Activated naive CD4-positive, alpha-beta T cell treated with anti-CD3 and anti-CD28 coated beads, Interleukin-2, amount 50 U/mL, for 24 hours (primary cell): ENCODE results near the gene POFUT1.

ENCODE experiments used
- H3K27ac Mint-ChIP-seq: one replicate; pipeline ENCODE4 v1.8.0; 2021; ENCODE audit warnings: mild to moderate bottlenecking, mixed read lengths
- H3K27me3 Mint-ChIP-seq: one replicate; pipeline ENCODE4 v1.8.0; 2021; ENCODE audit warnings: mixed read lengths
- H3K36me3 Mint-ChIP-seq: one replicate; pipeline ENCODE4 v1.8.0; 2021; ENCODE audit warnings: mixed read lengths
- H3K4me1 Mint-ChIP-seq: one replicate; pipeline ENCODE4 v1.8.0; 2021; ENCODE audit warnings: mixed read lengths
- H3K4me3 Mint-ChIP-seq: one replicate; pipeline ENCODE4 v1.8.0; 2021; ENCODE audit warnings: mild to moderate bottlenecking, mixed read lengths
- H3K9me3 Mint-ChIP-seq: one replicate; pipeline ENCODE4 v1.8.0; 2021; ENCODE audit warnings: mixed read lengths

Gene POFUT1

DNA sequence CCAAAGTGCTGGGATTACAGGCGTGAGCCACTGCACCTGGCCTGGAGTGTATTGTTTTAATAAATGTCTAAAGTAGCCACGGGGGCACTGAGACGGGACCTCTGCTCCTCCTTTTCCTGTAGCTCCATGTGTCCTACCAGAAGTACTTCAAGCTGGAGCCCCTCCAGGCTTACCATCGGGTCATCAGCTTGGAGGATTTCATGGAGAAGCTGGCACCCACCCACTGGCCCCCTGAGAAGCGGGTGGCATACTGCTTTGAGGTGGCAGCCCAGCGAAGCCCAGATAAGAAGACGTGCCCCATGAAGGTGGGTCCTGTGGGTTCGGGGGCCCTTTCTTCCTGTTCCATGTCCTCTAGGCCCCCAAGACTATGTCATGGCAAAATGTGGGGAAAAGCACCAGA lies 7.5 kb downstream of the POFUT1 start:
- Mint-ChIP-seq H3K36me3 (peaks cover 44% of the 10 kb centered on the region), H3K4me3 (no peak overlapping the region), H3K27ac (no peak overlapping the region), H3K27me3 (no peaks in the 10 kb centered on the region), H3K9me3 (no peaks in the 10 kb centered on the region), H3K4me1 (peaks cover 24% of the 10 kb centered on the region)

GRCh38 chr20:32215729-32216128 lies 8.0 kb downstream of the POFUT1 start:
- H3K36me3 Mint-ChIP-seq: peaks cover 41% of the 10 kb centered on the region
- no peak overlapping the region for H3K27ac Mint-ChIP-seq
- no peaks in the 10 kb centered on the region for H3K27me3 Mint-ChIP-seq
- no peaks in the 10 kb centered on the region for H3K9me3 Mint-ChIP-seq
- H3K4me3 Mint-ChIP-seq: no peak overlapping the region
- peaks cover 18% of the 10 kb centered on the region for H3K4me1 Mint-ChIP-seq

GRCh38 chr20:32216179-32217142 lies 8.8 kb downstream of the POFUT1 start:
- Mint-ChIP-seq H3K36me3 (peaks cover 42% of the 10 kb centered on the region), H3K4me1 (peaks cover 12% of the 10 kb centered on the region), H3K4me3 (no peak overlapping the region), H3K27ac (peak overlapping the region; percentile 8), H3K9me3 (no peaks in the 10 kb centered on the region), H3K27me3 (no peaks in the 10 kb centered on the region)

DNA sequence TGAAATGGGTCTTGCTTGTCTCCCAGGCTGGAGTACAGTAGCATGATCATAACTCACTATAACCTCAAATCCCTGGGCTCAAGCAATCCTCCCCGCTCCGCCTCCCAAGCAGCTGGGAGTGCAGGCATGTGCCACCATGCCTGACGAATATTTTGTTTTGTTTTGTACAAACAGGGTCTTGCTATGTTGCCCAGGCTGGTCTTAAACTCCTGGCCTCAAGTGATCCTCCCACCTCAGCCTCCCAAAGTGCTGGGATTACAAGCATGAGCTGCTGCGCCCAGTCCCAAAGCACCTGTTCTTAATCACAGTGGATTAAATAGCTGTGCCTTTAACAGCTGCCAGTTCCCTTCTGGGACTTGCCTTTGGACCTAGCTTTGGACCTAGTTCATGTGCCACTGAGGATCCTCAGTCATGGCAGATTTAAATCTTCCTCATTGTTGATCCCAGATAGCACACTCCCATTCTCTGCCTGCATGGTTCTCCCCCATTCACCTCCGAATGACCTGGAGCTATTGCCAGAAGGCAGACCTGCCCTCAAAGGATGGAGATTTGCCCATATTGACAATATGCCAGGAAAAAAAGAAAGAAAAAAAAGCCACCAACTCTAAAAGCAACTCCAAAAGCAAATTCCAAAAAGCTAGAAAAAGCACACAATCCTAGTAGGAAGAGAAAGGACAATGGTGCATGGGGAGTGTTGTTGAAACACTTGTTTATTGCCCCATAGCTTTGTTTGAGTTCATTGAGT lies 10.6 kb downstream of the POFUT1 start:
- Mint-ChIP-seq H3K27ac (peak overlapping the region; percentile 63), H3K27me3 (no peaks in the 10 kb centered on the region), H3K4me3 (no peak overlapping the region), H3K36me3 (peaks cover 35% of the 10 kb centered on the region), H3K4me1 (peaks cover 3% of the 10 kb centered on the region), H3K9me3 (no peaks in the 10 kb centered on the region)

DNA sequence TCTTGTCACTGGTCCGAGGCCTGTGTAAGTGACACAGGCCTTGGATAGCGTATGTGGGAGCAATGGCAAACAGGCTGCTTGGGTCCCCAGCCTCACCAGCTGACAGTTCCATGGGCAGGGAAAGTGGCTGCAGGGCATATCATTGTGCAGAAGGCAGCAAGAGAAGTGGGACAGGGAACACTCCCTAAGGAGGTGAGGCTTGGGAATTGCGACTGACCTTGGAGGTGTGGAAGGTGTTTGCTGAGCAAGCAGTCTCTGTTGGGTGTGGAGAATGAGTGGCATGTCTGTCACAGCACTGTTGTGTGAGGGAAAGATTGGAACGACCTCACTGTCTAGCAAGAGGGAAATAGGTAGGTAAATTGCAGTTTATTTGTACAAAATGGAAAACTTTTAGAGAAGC lies 16.8 kb downstream of the POFUT1 start:
- peaks cover 11% of the 10 kb centered on the region for H3K4me1 Mint-ChIP-seq
- no peak overlapping the region for H3K27ac Mint-ChIP-seq
- no peak overlapping the region for H3K4me3 Mint-ChIP-seq
- H3K36me3 Mint-ChIP-seq: peaks cover 16% of the 10 kb centered on the region
- H3K9me3 Mint-ChIP-seq: no peaks in the 10 kb centered on the region
- no peaks in the 10 kb centered on the region for H3K27me3 Mint-ChIP-seq

DNA sequence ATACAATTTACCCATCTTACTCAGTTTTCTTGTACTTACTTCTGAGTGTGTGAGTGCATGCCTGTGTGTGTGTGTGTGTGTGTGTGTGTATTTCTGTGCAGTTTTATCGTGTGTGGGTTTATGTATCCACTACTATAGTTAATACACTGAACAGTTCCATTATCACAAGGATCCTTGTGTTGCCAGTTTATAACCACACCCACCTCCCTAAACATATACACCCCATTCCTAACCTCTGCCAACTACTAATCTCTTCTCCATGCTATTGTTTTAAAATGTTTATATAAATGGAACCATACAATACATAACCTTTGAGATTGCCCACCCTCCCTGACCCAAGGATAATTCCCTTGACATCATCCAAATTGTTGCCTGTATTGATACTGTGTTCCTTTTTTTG lies 18.7 kb downstream of the POFUT1 start:
- Mint-ChIP-seq H3K27ac (peak overlapping the region; percentile 26), H3K27me3 (no peaks in the 10 kb centered on the region)

DNA sequence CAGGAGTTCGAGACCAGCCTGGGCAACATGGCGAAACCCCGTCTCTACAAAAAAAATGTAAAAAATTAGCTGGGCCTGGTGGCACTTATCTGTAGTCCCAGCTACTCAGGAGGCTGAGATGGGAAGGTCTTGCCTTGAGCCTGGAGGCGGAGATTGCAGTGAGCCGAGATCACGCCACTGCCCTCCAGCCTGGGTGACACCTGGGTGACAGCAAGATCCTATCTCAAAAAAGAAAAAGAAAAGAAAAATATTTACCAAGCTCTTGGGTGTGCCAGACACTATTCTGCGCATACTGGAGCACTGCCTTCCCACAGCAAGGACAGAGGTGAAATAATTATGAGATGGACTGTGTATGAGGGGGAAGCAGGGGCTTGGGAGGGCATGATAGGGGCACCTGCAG lies 19.6 kb downstream of the POFUT1 start:
- Mint-ChIP-seq H3K4me3 (no peak overlapping the region), H3K27me3 (no peaks in the 10 kb centered on the region), H3K36me3 (peaks cover 21% of the 10 kb centered on the region), H3K4me1 (peaks cover 26% of the 10 kb centered on the region), H3K9me3 (no peaks in the 10 kb centered on the region), H3K27ac (no peak overlapping the region)

More for the DNA sequence above, 18.7 kb downstream of the POFUT1 start:
- H3K36me3 Mint-ChIP-seq: peaks cover 14% of the 10 kb centered on the region
- H3K4me1 Mint-ChIP-seq: peaks cover 17% of the 10 kb centered on the region
- H3K9me3 Mint-ChIP-seq: no peaks in the 10 kb centered on the region
- H3K4me3 Mint-ChIP-seq: no peak overlapping the region

- no peak overlapping the region for H3K4me3 Mint-ChIP-seq
- H3K27ac Mint-ChIP-seq: peak overlapping the region; percentile 46
- H3K27me3 Mint-ChIP-seq: no peaks in the 10 kb centered on the region
- H3K36me3 Mint-ChIP-seq: peaks cover 27% of the 10 kb centered on the region
- H3K9me3 Mint-ChIP-seq: no peaks in the 10 kb centered on the region
- H3K4me1 Mint-ChIP-seq: peaks cover 33% of the 10 kb centered on the region
Observed at GRCh38 chr20:32227744-32228688, 20.3 kb downstream of the POFUT1 start.

GRCh38 chr20:32229251-32229747 lies 21.6 kb downstream of the POFUT1 start:
- Mint-ChIP-seq H3K4me3 (no peak overlapping the region), H3K36me3 (peaks cover 33% of the 10 kb centered on the region), H3K27me3 (no peaks in the 10 kb centered on the region), H3K27ac (peak overlapping the region; percentile 86), H3K4me1 (peaks cover 38% of the 10 kb centered on the region), H3K9me3 (no peaks in the 10 kb centered on the region)

- Mint-ChIP-seq H3K4me3 (no peak overlapping the region), H3K9me3 (no peaks in the 10 kb centered on the region), H3K4me1 (peaks cover 38% of the 10 kb centered on the region), H3K27ac (peak overlapping the region; percentile 25), H3K27me3 (no peaks in the 10 kb centered on the region), H3K36me3 (peaks cover 37% of the 10 kb centered on the region)
Observed at GRCh38 chr20:32230707-32231106, 23.0 kb downstream of the POFUT1 start.

- H3K4me1 Mint-ChIP-seq: peaks cover 38% of the 10 kb centered on the region
- H3K9me3 Mint-ChIP-seq: no peaks in the 10 kb centered on the region
- peak overlapping the region; percentile 97 for H3K27ac Mint-ChIP-seq
- H3K36me3 Mint-ChIP-seq: peaks cover 38% of the 10 kb centered on the region
- H3K4me3 Mint-ChIP-seq: peak overlapping the region; percentile 62
- no peaks in the 10 kb centered on the region for H3K27me3 Mint-ChIP-seq
Observed at GRCh38 chr20:32231245-32231644, 23.6 kb downstream of the POFUT1 start.

- no peaks in the 10 kb centered on the region for H3K27me3 Mint-ChIP-seq
- peak overlapping the region; percentile 62 for H3K4me3 Mint-ChIP-seq
- H3K4me1 Mint-ChIP-seq: peaks cover 38% of the 10 kb centered on the region
- H3K9me3 Mint-ChIP-seq: no peaks in the 10 kb centered on the region
- H3K36me3 Mint-ChIP-seq: peaks cover 36% of the 10 kb centered on the region
- peak overlapping the region; percentile 97 for H3K27ac Mint-ChIP-seq
Observed at GRCh38 chr20:32231847-32232246, 24.2 kb downstream of the POFUT1 start.

- H3K36me3 Mint-ChIP-seq: peaks cover 39% of the 10 kb centered on the region
- H3K27me3 Mint-ChIP-seq: no peaks in the 10 kb centered on the region
- H3K4me1 Mint-ChIP-seq: peaks cover 43% of the 10 kb centered on the region
- no peaks in the 10 kb centered on the region for H3K9me3 Mint-ChIP-seq
- H3K4me3 Mint-ChIP-seq: peak overlapping the region; percentile 62
- H3K27ac Mint-ChIP-seq: peak overlapping the region; percentile 97
Observed at GRCh38 chr20:32232326-32232886, 24.7 kb downstream of the POFUT1 start.

- H3K27ac Mint-ChIP-seq: peak overlapping the region; percentile 97
- peaks cover 44% of the 10 kb centered on the region for H3K4me1 Mint-ChIP-seq
- H3K4me3 Mint-ChIP-seq: peak overlapping the region; percentile 62
Observed at GRCh38 chr20:32233286-32233685, 25.6 kb downstream of the POFUT1 start.

More at GRCh38 chr20:32233286-32233685, 25.6 kb downstream of the POFUT1 start:
- Mint-ChIP-seq H3K27me3 (no peaks in the 10 kb centered on the region), H3K36me3 (peaks cover 39% of the 10 kb centered on the region), H3K9me3 (no peaks in the 10 kb centered on the region)
